Measurements from ENCODE around the gene HEATR9.

DNA sequence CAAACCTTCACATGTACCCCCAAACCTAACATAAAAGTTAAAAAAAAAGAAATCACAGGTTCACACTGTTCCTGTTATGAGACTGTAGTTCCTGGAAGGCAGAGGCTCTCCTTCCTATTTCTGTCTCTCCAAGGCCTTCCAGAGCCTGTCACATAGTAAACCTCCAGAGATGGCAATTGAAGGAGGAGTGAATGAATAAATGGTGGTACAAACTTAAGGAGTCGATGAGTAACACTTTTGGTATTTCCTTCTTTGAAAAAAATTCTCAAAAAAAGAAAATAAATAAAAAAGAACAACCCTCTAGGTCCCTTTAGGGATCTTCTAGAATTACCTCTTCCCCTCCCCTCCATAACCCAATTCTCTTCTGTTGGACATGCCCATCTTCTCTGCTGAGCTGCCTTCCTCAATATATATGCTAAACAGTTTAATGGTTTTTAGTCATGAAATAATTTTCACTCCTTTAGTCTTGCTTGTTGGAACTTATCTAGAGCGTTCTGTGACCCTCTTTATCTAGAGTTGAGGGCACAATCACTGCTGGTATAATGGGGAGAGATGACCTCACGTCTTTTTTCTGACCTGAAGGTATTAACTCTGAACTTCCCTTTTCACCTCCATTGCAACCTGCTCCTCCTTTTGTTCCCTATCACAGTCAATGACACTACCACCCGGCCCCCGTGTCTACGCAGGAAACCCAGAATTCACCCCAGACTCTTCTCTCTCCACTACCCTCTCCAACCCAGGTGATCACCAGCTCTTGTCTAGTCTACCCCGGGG lies 61.1 kb downstream of the HEATR9 start:
- TF ChIP-seq POLR2AphosphoS5 (IDR thresholded peaks at IDR 0.05; ENCODE audit: borderline replicate concordance, low read depth, low read length), result no peak
- no peak for TF ChIP-seq EZH2 (IDR thresholded peaks at IDR 0.05)
- TF ChIP-seq FOXP2 (optimal IDR thresholded peaks at IDR 0.05; ENCODE audit: control extremely low read depth, extremely low read length, insufficient read depth), result no peak
